Endodermal cell (in vitro differentiated cells): ENCODE data around the gene ATRN. TPM values are rescaled to one million over a fixed set of nuclear protein-coding genes. Genes with fewer than 3 reads are reported as not detected.

Experiments used
- DNase-seq: peaks from one replicate; pipeline ENCODE4 v3.0.0-alpha.2; 2017
- H3K27ac ChIP-seq: 2 replicates; pipeline ENCODE4 v1.5.1; 2013; ENCODE audit warnings: mild to moderate bottlenecking, low read depth, low read length, moderate library complexity
- H3K27me3 ChIP-seq: 2 replicates; pipeline ENCODE4 v1.6.1; 2013; ENCODE audit warnings: mild to moderate bottlenecking, low read length, moderate library complexity; ENCODE audit not compliant: insufficient read depth, control insufficient read depth, poor library complexity, severe bottlenecking
- H3K36me3 ChIP-seq: 2 replicates; pipeline ENCODE4 v1.7.0; 2013; ENCODE audit warnings: mild to moderate bottlenecking, low read length, moderate library complexity; ENCODE audit not compliant: control insufficient read depth, insufficient read depth
- H3K4me1 ChIP-seq: one replicate; pipeline ENCODE4 v1.7.0; 2013; ENCODE audit warnings: low read length; ENCODE audit not compliant: control insufficient read depth, insufficient read depth
- H3K4me3 ChIP-seq: 2 replicates; pipeline ENCODE4 v1.5.1; 2013; ENCODE audit warnings: mild to moderate bottlenecking, low read length, moderate library complexity
- H3K9ac ChIP-seq: 2 replicates; pipeline ENCODE4 v1.6.1; 2013; ENCODE audit warnings: mild to moderate bottlenecking, low read length, moderate library complexity; ENCODE audit not compliant: poor library complexity, severe bottlenecking; ENCODE audit errors: extremely low read depth
- H3K9me3 ChIP-seq: 2 replicates; pipeline ENCODE4 v1.6.1; 2013; ENCODE audit warnings: mild to moderate bottlenecking, low read length, moderate library complexity; ENCODE audit not compliant: control insufficient read depth
- H3K27ac Mint-ChIP-seq: 2 replicates; pipeline ENCODE4 v1.8.0; 2020; ENCODE audit warnings: mixed read lengths
- H3K27me3 Mint-ChIP-seq: 2 replicates; pipeline ENCODE4 v1.8.0; 2021; ENCODE audit warnings: mild to moderate bottlenecking, mixed read lengths; ENCODE audit not compliant: insufficient read depth
- H3K36me3 Mint-ChIP-seq: 2 replicates; pipeline ENCODE4 v1.8.0; 2020; ENCODE audit warnings: low read depth, mixed read lengths
- H3K4me1 Mint-ChIP-seq: 2 replicates; pipeline ENCODE4 v1.8.0; 2020; ENCODE audit warnings: mixed read lengths
- H3K4me3 Mint-ChIP-seq: 2 replicates; pipeline ENCODE4 v1.8.0; 2020; ENCODE audit warnings: mild to moderate bottlenecking, moderate library complexity, mixed read lengths
- H3K9me3 Mint-ChIP-seq: 2 replicates; pipeline ENCODE4 v1.8.0; 2020; ENCODE audit warnings: mild to moderate bottlenecking, mixed read lengths
- CTCF ChIP-seq: fragments of 200-600 bp; sonication (generic); conservative IDR thresholded peaks from 2 replicates; pipeline ENCODE4 v1.5.0; 2021; ENCODE audit warnings: antibody characterized with exemption, mild to moderate bottlenecking
- WGBS, 2 experiments: methylation state at CpG; one replicate each; pipeline versions ENCODE4 v1.1.5 to v1.1.7; 2013; ENCODE audit warnings: missing lambda C conversion rate in 2 of 2, mixed read lengths in 1 of 2; ENCODE audit not compliant: insufficient coverage in 1 of 2, insufficient read length in 1 of 2; 5-methylcytosine and 5-hydroxymethylcytosine counted together
- total RNA-seq, 2 donors: library from RNA; stranded (reverse); fragmentation: NEBNext Ultra II Directional in 1 of 2; extraction: Animal tissue kit (Norgen Biotek cat#: 25700) in 1 of 2; gene quantifications; 2 replicates in 1 of 2; 3 replicates in 1 of 2; pipeline ENCODE4 v1.2.1, GENCODE V29; 2021

ATRN gene
- total RNA-seq, 2 donors from 2014 or later: 27.4 to 31.2 TPM

DNA sequence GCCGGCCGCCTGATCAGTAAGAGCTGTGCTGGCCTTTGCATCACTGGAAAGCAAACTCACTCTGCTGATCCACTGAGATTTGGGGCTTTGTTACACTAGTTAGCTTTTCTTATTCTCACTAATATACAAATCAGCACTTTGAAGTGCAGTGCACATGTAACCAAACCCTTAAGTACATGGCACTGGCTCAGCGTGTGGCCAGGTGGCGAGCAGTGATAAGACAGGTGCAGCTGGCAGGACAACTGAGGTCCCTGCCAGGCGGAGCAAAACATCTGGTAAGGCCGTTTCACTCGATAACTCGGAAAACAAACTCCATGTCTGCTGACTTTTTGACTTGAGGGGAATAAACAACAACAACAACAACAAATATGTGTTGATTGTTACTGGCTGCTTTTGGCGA, 181.4 kb downstream of the ATRN start:
- Mint-ChIP-seq H3K27ac (no peak overlapping the region), H3K4me3 (no peak overlapping the region), H3K9me3 (peaks cover 5% of the 10 kb centered on the region), H3K4me1 (peaks cover 2% of the 10 kb centered on the region), H3K27me3 (peaks cover 11% of the 10 kb centered on the region), H3K36me3 (peaks cover 9% of the 10 kb centered on the region)
- Histone ChIP-seq H3K27me3 (no peaks in the 10 kb centered on the region), H3K4me3 (no peak overlapping the region), H3K9ac (no peak overlapping the region), H3K4me1 (no peaks in the 10 kb centered on the region), H3K9me3 (no peaks in the 10 kb centered on the region), H3K27ac (no peak overlapping the region), H3K36me3 (peaks cover 3% of the 10 kb centered on the region)
- DNase-seq: no peak
- no peak for TF ChIP-seq CTCF
- 92 to 97% methylated on average over 6 to 9 of the region's 9 CpGs for WGBS, 2 experiments

- no peak overlapping the region for H3K27ac Mint-ChIP-seq
- H3K27ac ChIP-seq: no peak overlapping the region
- no peak overlapping the region for H3K4me3 Mint-ChIP-seq
- no peak for DNase-seq
- peaks cover 3% of the 10 kb centered on the region for H3K36me3 ChIP-seq
- no peaks in the 10 kb centered on the region for H3K9me3 ChIP-seq
- H3K27me3 Mint-ChIP-seq: peaks cover 15% of the 10 kb centered on the region
- H3K9me3 Mint-ChIP-seq: peaks cover 5% of the 10 kb centered on the region
- H3K9ac ChIP-seq: no peak overlapping the region
- H3K4me1 ChIP-seq: no peaks in the 10 kb centered on the region
- 85 to 92% methylated on average over 6 to 10 of the region's 10 CpGs for WGBS, 2 experiments
- peaks cover 2% of the 10 kb centered on the region for H3K4me1 Mint-ChIP-seq
- H3K36me3 Mint-ChIP-seq: peaks cover 9% of the 10 kb centered on the region
- H3K4me3 ChIP-seq: no peak overlapping the region
- TF ChIP-seq CTCF: no peak
- H3K27me3 ChIP-seq: no peaks in the 10 kb centered on the region
Observed at GRCh38 chr20:3652676-3653596, 182.1 kb downstream of the ATRN start.

DNA sequence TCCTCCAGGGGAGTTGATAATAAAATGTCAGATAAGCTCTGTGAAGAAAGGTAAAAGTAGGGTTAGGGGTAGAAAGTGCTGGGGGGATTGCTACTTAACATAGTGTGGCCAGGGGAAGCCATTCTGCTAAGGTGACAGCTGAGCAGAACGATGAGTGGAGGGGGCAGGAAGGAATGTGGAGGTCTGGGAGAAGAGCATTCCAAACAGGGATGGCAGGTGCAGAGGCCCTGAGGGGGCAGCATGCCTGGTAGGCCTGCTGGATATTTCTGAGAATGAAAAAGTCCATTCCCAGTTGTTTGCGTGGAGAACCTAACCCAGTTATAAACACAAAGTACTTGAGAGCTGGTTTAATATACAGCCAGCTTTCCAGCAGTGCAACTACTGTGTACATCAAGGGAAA, 183.1 kb downstream of the ATRN start:
- TF ChIP-seq CTCF: no peak
- Histone ChIP-seq H3K27ac (no peak overlapping the region), H3K4me1 (no peaks in the 10 kb centered on the region), H3K9ac (no peak overlapping the region), H3K9me3 (no peaks in the 10 kb centered on the region), H3K36me3 (no peaks in the 10 kb centered on the region), H3K4me3 (no peak overlapping the region), H3K27me3 (peaks cover 1% of the 10 kb centered on the region)
- WGBS, 2 experiments: 69 to 71% methylated on average over 2 of the region's 2 CpGs
- Mint-ChIP-seq H3K27ac (no peak overlapping the region), H3K4me3 (no peak overlapping the region), H3K36me3 (peaks cover 3% of the 10 kb centered on the region), H3K27me3 (peaks cover 23% of the 10 kb centered on the region), H3K9me3 (peaks cover 5% of the 10 kb centered on the region), H3K4me1 (peaks cover 2% of the 10 kb centered on the region)
- no peak for DNase-seq
